Stimulated activated CD8-positive, alpha-beta memory T cell treated with anti-CD3 and anti-CD28 coated beads, Interleukin-15, amount 100 ng/mL, for 48 hours (primary cell): ENCODE results near the gene TRPC4AP.

Experiments used
- DNase-seq, 2 donors: peaks; one replicate each; pipeline ENCODE4 v3.0.0-alpha.2; 2020; ENCODE audit warnings: low read depth in 2 of 2

Gene TRPC4AP

DNA sequence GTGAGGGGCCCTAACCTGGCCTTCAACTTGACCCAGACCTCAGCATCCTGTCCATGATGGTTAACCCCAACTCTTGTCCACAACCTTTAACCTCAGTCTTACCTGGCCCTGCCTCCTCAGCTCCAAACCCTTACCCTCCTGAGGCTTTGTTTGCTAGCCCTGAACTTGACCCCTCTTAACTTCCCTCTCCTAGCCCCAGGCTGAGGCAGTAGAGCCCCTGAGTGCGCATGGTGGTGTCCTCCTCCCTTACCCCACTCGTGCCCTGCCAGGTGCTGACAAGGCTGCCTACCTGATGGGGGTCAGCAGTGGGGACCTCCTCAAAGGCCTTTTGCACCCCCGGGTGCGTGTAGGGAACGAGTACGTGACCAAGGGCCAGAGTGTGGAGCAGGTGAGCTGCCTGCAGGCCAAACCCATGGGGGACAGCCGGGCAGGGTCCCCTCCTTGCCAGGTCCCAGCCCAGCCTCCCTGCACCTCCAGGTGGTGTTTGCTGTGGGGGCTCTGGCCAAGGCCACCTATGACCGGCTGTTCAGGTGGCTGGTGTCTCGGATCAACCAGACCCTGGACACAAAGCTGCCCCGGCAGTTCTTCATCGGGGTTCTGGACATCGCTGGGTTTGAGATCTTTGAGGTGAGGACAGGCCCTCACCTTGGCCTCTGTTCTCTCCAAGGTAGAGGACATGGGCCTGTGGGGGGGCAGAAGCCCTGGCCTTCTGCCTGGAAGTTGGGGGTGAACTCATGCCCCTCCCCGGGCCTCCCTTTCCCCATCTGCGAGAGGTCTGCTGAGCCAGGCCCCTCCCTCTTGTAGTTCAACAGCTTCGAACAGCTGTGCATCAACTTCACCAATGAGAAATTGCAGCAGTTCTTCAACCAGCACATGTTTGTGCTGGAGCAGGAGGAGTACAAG lies 105.1 kb downstream of the TRPC4AP start:
- no peak for DNase-seq

DNA sequence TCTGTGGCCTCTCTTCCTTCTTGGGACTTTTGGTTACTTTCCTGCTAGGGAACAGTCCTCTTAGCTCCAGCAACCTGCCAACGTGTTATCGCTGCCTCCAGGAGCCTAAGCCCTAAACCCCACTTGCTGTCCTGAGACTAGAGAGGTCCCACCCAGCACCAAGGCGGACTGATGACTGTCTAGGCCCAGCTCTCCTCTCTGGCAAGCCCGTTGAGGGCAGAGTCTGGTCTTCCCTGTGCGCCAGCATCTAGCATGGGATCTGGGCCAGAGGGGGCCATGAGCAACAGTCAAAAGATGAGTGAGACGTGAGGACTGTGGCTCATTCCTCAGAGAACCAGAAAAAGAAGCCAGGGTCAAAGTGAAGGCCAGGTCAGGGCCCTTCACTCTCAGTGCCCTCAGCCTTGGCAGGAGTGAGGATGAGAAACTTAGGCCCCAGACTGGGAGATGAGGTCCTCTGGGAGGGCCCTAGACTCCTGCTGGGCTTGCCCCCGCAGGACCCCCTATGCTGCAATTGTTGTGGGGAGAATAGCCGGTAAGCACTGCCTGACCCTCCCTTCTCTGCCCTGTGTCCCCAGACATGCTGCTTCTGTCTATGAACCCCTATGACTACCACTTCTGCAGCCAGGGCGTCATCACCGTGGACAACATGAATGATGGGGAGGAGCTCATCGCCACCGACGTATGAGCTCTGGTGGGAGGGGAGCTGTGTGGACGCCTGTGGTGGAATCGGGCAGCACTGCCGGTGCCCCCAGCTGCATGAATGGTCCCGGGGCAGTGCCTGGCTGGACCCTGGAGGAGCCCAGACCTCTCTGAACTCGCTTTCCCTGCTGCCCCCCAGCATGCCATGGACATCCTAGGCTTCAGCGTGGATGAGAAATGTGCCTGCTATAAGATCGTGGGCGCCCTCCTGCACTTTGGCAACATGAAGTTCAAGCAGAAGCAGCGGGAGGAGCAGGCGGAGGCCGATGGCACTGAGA lies 106.0 kb downstream of the TRPC4AP start:
- DNase-seq: no peak

DNA sequence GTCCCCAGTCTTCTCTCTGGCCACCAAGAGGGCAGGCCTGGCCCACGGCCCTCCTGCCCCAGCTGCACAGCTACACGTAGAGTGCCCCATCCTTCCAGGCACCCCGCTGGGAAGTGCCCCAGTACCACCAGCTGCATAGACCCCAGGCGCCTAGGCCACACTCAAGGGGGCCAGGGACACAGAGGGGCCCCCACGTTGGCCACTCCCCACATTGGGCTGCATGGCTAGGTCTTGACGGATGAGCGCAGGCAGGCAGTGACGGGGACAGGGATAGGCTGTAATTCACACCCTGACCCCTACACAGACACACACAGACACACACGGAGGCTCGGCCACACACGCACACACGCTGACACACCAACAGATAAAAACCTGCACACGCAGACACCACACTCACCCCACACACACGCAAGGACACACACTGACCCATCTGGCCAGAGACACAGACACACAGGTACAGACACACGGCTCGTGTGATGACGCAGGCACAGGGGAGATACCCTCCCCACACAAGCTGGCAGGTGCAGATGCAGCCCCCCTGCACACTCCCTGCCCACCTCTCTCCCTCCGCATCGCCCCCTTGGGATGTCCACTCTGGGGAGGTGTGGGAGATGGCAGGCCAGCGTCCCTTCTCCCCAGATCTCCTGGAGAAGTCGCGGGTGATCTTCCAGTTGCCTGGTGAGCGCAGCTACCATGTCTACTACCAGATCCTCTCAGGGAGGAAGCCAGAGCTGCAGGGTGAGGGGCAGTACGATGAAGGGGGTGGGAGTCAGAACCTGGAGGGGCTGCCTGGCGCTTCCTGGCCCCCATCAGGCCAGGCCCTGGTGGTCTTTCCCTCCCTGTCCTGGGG lies 106.9 kb downstream of the TRPC4AP start:
- DNase-seq: no peak

DNA sequence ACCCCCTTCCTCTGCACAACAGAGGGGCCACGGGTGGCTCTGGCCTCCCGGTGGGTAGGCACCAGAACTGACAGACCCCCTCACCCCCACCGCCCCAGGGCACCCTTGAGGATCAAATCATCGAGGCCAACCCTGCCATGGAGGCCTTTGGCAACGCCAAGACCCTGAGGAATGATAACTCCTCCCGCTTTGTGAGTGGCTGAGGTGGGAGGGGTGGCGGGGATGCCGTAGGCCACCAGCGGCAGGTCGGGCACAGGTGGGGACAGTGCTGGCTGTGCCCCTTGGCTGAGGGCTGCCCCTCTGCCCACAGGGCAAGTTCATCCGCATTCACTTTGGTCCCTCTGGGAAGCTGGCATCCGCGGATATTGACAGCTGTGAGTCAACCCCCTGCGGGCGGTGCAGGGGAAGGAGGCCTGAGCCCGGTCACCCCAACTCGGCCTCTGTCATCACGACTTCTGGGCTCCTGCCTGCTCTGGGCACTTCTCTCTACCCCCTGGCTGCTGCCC lies 107.8 kb downstream of the TRPC4AP start:
- DNase-seq: no peak

DNA sequence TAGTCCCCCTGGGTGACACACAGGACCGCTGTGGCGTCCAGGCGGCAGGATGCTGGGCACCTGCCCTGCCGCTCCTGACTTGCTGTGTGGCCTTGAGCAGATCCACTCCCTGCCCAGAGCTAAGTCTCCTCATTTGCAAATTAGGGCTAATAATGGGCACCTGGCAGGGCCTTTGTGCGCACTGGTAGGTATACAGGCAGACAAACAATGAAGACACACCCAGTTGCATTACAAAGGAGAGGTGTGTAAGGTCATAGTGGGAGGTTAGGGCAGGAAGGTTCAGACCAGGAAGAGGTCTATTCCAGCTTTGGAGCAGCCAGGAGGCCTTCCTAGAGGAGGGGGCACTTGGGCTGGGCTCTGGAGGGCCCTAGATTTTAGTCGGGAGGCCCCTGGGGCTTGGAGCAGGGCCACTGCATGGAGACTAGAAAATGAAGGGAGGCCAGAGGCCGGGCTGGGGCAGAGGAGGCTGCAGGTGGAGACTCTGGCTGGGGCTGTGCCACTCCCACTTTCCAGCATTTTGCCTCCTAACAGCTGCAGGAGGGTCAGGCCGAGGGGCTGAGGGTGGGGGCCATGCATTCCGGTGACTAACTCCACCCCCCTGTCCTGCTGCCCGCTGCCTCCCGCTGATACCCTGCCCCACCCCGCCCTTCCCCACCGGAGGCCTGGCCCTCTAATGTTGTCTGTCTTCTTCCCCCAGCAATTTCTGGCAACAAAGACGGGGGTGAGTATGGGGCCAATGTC lies 108.4 kb downstream of the TRPC4AP start:
- no peak for DNase-seq

DNA sequence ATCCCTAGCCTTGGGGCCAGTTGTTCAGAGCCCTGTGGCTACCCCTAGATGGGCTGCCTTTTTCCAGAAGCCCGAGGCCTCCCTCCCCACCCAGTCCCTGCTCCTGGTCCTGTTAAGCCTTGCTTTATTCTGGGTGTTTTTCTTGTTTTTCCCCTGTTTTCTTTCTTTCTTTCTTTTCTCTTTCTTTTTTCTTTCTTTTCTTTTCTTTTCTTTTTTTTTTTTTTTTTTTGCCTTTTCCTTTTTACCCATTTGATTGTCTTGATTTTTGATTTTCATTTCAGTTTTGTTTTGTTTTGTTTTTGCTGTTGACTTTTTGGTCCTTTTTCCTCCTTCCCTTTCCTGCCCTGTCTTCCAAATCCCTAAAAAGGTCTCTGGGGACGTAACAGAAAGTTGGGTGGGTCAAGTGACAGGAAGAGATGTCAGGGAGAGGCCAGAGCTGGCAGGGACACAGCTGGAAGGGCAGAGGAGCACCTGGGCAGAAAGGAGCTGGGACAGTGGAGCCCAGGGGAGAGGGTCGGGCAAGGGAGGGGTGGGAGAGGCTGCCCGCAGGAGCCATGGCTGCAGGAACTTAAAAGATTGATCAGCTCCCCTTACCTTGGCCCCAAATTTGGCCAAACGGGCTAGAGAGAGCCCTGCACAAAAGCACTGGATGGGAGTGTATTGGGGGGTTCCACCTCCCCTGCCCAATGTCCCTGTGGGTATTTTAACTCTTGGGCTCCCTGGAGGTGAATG lies 109.4 kb downstream of the TRPC4AP start:
- DNase-seq: no peak

DNA sequence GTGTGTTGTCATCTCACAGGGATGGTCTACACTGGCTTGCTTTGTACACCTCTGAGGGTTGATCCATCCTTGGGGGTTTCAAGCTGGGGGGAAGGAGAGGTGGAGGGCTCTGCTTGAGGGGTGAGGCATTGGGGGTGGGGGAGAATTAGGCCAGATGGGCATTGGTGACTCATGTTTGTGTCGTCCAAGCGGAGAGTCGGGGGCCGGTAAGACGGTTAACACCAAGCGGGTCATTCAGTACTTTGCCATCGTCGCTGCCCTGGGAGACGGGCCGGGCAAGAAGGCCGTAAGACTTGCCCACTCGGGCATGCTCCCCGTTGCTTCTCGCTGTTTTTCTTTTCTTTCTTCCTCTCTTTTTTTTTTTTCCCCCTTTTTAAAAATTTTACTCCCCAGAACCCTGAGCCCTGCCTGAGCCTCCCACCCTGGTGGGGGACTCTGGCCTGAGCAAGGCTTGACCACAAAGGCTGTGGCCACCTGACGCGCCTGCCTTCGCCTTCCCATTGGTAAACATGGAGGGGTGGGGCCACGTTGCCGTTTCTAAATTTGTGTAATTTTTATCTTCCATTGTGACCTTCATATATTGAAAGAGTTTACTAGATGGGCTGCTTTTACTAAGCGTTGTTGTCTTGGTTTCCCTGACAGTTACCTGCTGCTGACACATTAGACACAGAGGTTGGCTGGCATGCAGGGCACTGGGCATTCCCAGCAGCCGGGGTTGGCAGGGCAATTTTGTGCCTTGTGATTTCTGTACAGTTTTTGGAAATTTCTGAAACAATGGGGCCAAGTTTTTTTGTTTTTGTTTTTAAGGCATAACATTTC lies 110.1 kb downstream of the TRPC4AP start:
- no peak for DNase-seq

DNA sequence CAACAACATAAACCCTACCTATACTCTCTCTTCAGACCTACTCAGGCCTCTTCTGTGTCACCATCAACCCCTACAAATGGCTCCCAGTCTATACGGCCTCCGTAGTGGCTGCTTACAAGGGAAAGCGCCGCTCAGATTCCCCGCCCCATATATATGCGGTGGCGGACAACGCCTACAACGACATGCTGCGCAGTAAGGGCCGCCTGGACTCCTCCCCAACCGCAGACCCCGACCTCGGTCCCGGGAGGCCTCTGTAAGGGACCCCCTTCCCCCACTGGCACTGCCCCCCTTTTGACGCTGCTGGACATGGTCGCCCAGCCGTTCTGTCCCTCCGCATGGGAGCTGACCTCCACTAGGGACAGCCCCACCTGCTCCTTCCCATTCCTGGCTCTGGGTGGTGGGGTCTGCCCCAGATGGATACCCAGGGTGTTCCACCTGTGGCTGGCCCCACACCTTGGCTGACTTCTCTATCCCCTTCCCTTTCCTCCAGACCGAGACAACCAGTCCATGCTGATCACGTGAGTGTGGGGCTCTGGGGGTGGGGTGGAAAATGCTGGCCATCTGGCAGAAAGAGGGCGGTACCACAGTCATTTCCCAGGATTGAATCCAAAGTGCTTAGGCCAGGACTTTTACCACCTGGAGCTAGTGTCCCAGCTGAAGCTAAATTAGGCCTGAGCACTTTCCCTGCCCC lies 111.9 kb downstream of the TRPC4AP start:
- no peak for DNase-seq

DNA sequence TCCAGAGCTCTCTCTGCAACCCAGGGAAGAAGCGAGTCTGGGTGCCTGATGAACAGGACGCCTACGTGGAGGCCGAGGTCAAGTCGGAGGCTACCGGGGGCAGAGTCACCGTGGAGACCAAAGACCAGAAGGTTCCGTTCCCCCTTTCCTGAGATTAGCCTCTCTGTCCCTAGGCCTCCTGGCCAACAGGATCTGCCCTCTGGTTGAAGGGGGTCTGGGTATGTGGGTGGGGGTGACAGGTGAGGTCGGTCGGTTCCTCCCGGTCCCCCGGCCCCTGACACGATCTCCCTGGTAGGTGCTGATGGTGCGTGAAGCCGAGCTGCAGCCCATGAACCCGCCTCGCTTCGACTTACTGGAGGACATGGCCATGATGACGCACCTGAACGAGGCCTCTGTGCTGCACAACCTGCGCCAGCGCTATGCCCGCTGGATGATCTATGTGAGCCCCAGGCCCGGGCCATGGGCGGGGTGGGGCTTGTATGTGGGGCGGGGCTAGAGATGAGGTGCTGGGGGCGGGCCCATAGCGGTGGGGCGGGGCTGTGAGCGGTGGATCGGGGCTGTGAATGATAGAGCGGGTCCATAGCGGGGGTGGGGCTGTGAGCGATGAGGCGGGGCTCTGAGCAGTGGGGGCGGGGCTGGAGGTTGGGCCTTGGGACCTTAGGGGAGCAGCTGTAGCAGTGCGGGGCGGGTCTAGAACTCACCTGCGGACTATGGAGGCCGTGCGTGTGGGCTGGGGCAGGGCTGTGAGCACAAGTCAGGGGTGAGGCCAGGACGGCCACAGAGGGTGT lies 113.0 kb downstream of the TRPC4AP start:
- peak in 1 of 2 donors; percentile 3 for DNase-seq

DNA sequence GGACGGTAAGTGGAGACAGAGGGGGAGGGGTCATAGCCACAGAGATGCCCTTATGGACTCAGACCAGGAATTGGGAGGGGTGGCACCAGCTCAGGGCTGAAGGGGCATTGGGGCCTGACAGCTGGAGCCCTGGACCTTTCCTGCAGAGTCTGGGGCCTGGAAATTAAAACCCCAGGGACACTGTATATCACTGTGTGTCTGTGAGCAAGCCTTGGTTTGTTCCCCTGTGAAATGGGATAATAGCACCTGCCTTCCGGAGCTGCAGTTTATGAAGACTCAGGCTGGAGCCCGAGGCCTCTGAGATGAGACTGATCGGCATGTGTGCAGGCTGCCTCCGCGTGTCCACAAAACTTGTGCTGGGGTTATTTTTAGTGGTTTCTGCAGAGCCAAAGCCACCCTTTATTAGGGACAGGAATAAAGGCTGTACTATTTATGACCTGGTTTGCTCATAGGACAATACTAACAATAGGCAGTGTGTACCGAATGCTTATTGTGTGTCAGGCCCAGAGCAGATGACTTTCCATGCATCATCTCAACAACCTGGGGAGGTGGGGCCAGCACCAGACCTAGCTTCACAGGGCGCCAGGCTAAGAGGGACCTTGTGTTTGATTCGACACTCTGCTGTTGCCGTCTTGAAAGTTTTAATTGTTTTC lies 114.4 kb downstream of the TRPC4AP start:
- DNase-seq: no peak

DNA sequence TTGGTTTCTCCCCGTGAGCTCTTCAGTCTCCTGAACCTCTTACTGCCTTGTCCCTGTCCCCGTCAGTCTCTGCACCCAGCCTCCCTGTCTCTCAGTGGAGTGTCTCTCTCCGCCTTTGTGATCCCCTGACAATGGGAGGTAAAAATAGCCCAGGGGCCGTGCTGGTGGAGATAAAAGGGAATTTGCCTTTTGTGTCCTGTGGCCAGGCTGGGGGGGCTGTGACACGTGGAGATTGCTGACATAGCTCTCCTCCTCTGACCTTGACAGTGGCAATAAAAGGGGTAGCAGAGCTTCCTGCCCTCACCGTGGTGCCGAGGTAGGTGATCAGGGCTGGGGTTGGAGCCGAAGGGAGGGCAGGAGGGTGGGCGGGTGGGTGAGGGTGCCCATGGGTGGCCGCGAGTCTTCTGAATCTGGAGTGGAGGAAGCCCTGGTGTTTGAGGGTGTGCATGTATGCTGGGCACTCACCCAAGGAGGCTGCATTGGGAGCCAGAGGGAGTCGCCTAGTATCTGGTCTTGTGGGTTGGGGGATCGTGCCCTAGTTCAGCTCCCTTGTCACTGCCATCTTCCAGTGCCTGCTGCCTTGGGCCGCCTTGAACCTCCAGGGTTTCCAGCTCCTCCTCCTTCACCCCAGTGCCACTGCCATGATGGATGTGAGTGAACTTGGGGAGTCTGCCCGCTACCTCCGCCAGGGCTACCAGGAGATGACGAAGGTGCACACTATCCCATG lies 115.1 kb downstream of the TRPC4AP start:
- DNase-seq: no peak

DNA sequence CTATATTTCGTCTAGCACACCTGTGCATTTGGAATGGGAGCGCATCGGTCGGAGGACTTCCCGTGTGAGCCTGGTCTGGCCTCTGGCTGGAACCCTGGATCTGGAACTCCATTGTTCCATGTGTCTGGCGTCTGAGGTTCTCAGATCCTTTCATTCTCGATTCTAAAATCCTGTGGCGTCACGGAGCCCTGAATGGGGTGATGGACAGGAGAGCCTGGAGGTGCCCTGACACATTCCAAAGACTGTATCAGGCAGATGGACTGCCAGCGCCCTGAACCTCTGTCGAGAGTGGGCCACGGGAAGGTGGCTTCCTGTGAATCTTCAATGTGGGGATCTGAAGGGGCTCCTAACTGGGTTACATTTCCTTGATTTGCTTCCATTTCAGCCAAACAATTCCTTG lies 116.3 kb downstream of the TRPC4AP start:
- no peak for DNase-seq

DNA sequence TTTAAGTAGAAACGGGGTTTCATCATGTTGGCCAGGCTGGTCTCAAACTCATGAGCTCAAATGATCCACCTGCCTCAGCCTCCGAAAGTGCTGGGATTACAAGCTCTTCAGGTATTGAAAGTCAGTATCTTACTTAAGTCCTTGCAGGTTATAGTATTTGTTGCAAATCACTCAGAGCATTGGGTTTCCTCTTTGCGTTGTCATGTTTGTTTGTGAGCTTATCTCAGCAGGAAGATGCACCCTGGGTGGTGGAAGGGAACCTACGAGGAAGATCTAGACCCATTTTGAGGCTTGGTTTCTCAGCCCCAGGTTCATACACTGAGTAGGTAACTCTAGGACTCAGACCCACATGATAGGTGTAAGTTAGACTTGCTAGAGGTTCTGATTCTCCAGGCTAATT lies 118.4 kb downstream of the TRPC4AP start:
- DNase-seq: no peak

DNA sequence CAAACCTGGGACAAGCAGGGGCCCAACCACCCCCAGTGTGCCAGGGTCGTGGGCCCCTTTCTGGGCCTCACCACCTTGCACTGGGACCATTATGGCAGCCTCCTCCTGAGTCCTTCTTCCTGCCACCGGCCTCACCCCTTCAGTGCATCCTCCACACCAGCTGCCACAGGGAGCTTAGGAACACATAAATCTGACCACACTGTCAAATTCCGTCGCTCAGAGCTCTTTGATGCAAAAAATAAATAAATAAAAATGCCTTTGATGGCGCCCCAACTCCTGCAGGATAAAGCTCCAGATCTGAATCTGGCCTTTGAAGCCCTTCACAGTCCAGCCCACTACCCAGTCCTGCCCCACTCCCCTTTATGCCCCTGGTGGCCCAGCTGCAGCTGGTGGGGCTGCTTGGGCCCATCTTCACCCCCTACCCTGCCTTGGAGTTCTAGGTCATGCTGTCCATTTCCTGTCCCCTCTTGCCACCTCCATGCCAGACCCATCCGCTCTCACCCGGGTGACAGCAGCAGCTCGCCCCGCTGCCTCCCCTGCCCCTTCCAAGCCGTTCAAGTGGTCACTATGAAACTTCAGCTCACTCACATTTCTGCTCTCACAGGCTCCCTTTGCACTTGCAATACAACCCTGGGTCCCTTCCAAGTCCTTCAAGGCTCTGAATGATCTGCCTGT lies 120.9 kb downstream of the TRPC4AP start:
- no peak for DNase-seq

DNA sequence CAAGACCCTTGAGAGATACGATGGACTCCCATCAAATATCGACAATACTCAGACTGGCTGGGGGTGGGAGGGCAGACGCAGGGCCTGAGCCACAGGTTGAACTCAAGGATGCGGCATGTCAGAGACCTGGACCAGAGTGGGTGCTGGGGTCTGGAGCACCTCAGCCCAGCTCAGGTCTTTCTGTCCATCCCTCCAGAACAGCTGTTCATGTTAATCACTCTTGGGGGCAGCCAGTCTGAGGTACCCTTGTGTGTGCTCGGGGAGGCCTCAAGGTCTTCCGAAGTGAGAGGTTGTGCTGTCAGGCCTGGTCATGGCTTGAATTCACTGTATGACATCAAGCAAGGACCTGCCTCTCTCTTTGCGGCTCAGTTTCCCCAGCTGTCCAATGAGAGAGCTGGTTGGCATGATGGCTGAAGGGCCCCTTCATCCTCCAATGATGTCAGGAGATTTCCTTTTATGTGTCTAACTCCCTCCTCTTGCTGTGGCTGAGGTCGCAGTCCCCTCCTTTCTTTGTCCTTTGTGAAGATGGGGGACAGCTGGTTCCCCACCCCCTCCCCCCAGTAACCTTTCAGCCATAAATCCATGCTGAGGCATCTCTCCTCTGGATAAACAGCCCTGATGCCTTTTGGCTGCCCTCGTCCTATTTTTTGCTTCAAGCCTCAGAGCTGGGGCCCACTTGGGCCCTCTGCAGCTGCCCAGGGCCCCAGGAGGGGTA lies 121.6 kb downstream of the TRPC4AP start:
- DNase-seq: no peak
